ENCODE data around the gene CYP27A1. TPM values are rescaled to one million over a fixed set of nuclear protein-coding genes. Genes with fewer than 3 reads are reported as not detected.

The CYP27A1 gene
- total and polyA plus RNA-seq, 2 donors from 2014 or later, result 18.5 to 43.3 TPM

DNA sequence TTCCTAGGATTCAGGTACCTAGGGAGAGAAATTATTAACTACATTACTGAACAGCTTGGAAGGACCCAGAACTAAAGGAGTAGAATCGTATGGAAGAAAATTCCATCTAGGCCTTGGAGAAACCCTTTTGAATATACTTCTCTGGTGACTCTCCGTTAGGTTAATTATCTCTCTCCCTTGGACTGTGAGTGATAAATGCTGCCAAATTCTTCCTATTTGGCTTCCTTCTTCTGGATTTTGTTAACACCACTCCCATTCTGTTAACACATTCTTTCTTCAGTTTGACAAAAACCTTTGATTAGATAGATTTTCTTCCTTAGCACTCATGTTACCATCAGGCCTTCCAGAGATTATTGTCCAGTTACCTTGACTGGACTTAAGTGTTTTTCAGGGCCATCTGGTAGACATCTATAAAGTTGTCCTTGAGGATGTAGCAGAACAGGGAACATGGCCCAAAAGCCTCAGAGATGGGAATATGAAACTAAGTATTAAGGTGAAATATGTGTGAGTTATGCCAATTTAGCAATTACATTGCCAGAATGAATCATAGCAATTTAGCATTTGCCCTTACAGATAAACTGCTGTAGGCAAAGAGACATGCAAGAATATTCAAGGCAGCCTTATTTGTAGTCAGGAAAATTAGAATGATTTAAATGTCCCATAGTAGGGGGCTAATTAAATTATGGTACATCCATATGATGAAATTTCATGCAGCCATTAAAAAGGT lies 6.7 kb downstream of the CYP27A1 start:
- DNase-seq (no peak), FAIRE-seq (no peak)
- Histone ChIP-seq H3K36me3 (ENCODE audit: control insufficient read depth in 2 of 3, insufficient read depth in 3 of 3, low read length in 3 of 3) (no peaks in the 10 kb centered on the region), H3K27me3 (ENCODE audit: control insufficient read depth, insufficient read depth, low read length) (no peaks in the 10 kb centered on the region), H3K9ac (ENCODE audit: low read length in 3 of 3) (no peak overlapping the region), H3K9me3 (ENCODE audit: control insufficient read depth in 2 of 3, insufficient read depth in 1 of 3, low read length in 3 of 3) (no peaks in the 10 kb centered on the region), H3K4me3 (ENCODE audit: low read length in 3 of 3) (no peak overlapping the region), H3K27ac (ENCODE audit: low read depth in 2 of 2, low read length in 2 of 2) (no peak overlapping the region), H3K4me1 (ENCODE audit: control insufficient read depth in 2 of 3, insufficient read depth in 2 of 3, low read depth in 1 of 3, low read length in 3 of 3) (peaks cover 0 to 10% (median 5%) of the 10 kb centered on the region in 3 donors)
- intact Hi-C loops (cut with DNase I), result no loop called here
- TF ChIP-seq, protein P1, sequence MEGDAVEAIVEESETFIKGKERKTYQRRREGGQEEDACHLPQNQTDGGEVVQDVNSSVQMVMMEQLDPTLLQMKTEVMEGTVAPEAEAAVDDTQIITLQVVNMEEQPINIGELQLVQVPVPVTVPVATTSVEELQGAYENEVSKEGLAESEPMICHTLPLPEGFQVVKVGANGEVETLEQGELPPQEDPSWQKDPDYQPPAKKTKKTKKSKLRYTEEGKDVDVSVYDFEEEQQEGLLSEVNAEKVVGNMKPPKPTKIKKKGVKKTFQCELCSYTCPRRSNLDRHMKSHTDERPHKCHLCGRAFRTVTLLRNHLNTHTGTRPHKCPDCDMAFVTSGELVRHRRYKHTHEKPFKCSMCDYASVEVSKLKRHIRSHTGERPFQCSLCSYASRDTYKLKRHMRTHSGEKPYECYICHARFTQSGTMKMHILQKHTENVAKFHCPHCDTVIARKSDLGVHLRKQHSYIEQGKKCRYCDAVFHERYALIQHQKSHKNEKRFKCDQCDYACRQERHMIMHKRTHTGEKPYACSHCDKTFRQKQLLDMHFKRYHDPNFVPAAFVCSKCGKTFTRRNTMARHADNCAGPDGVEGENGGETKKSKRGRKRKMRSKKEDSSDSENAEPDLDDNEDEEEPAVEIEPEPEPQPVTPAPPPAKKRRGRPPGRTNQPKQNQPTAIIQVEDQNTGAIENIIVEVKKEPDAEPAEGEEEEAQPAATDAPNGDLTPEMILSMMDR (IDR thresholded peaks at IDR 0.05; ENCODE audit: borderline replicate concordance, extremely low read depth, insufficient read depth), result no peak

GRCh38 chr2:218792433-218792832 lies 10.5 kb downstream of the CYP27A1 start:
- intact Hi-C loops (cut with DNase I), result no loop called here
- no peaks in the 10 kb centered on the region for H3K27me3 ChIP-seq (ENCODE audit: control insufficient read depth, insufficient read depth, low read length)
- TF ChIP-seq, protein P1 (IDR thresholded peaks at IDR 0.05; ENCODE audit: borderline replicate concordance, extremely low read depth, insufficient read depth), result no peak
- FAIRE-seq (no peak), DNase-seq (no peak)
- no peaks in the 10 kb centered on the region for H3K4me1 ChIP-seq (ENCODE audit: control insufficient read depth in 2 of 3, insufficient read depth in 2 of 3, low read depth in 1 of 3, low read length in 3 of 3)
- H3K9me3 ChIP-seq (ENCODE audit: control insufficient read depth in 2 of 3, insufficient read depth in 1 of 3, low read length in 3 of 3), result no peaks in the 10 kb centered on the region
- H3K9ac ChIP-seq (ENCODE audit: low read length in 3 of 3), result no peak overlapping the region
- H3K27ac ChIP-seq (ENCODE audit: low read depth in 2 of 2, low read length in 2 of 2), result no peak overlapping the region
- no peak overlapping the region for H3K4me3 ChIP-seq (ENCODE audit: low read length in 3 of 3)
- H3K36me3 ChIP-seq (ENCODE audit: control insufficient read depth in 2 of 3, insufficient read depth in 3 of 3, low read length in 3 of 3), result no peaks in the 10 kb centered on the region

DNA sequence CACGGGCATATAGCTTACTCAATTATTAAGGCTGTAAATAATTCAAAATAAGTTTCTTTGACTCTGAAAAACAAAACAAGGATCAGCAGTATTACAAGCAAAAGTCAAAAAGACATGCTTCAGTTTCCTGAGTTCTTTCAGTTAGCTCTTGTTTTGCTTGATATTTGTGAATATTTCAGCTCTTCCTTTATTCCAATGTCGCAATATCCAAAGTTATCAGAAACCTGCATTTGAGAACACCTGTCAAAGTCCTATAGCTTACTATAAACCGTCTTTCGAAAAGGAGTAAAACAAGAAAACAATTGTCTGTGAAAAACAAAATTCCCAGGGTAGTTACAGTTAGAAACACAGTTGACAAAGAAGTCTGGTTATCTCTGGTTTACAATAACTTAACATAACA lies 14.7 kb downstream of the CYP27A1 start:
- TF ChIP-seq, protein P1 (IDR thresholded peaks at IDR 0.05; ENCODE audit: borderline replicate concordance, extremely low read depth, insufficient read depth), result no peak
- Histone ChIP-seq H3K4me3 (ENCODE audit: low read length in 3 of 3) (no peak overlapping the region), H3K27ac (ENCODE audit: low read depth in 2 of 2, low read length in 2 of 2) (no peak overlapping the region), H3K36me3 (ENCODE audit: control insufficient read depth in 2 of 3, insufficient read depth in 3 of 3, low read length in 3 of 3) (no peaks in the 10 kb centered on the region), H3K9ac (ENCODE audit: low read length in 3 of 3) (no peak overlapping the region), H3K27me3 (ENCODE audit: control insufficient read depth, insufficient read depth, low read length) (no peaks in the 10 kb centered on the region), H3K4me1 (ENCODE audit: control insufficient read depth in 2 of 3, insufficient read depth in 2 of 3, low read depth in 1 of 3, low read length in 3 of 3) (no peaks in the 10 kb centered on the region), H3K9me3 (ENCODE audit: control insufficient read depth in 2 of 3, insufficient read depth in 1 of 3, low read length in 3 of 3) (no peaks in the 10 kb centered on the region)
- FAIRE-seq, result no peak
- DNase-seq, result no peak
- intact Hi-C loops (cut with DNase I), result no loop called here
